GM23338 (cell line): Measurements from ENCODE around the gene UBE3C. TPM values are rescaled to one million over a fixed set of nuclear protein-coding genes. Genes with fewer than 3 reads are reported as not detected.

Source experiments
- ATAC-seq: fragments of 200-7000 bp; cut with Tn5 transposase; 3 replicates; pipeline ENCODE4 v1.9.1; 2020
- DNase-seq: peaks from one replicate; pipeline ENCODE4 v3.0.0-alpha.2; 2015; ENCODE audit warnings: low spot score
- H2AFZ ChIP-seq: fragments of 200-600 bp; sonication (generic); 2 replicates; pipeline ENCODE4 v1.8.0; 2016; ENCODE audit warnings: antibody characterized with exemption, mild to moderate bottlenecking, moderate library complexity
- H3F3A ChIP-seq: fragments of 200-600 bp; sonication (generic); replicated peaks from 2 replicates; pipeline ENCODE4 v1.8.0; 2017; ENCODE audit warnings: antibody characterized with exemption, mixed run types, low read depth
- H3K27ac ChIP-seq: fragments of 200-600 bp; sonication (generic); 2 replicates; pipeline ENCODE4 v1.6.1; 2016; ENCODE audit warnings: low read depth
- H3K27me3 ChIP-seq: fragments of 200-600 bp; sonication (generic); 2 replicates; pipeline ENCODE4 v1.8.0; 2016; ENCODE audit warnings: mild to moderate bottlenecking, mixed run types, moderate library complexity; ENCODE audit not compliant: insufficient read depth
- H3K36me3 ChIP-seq: fragments of 200-600 bp; sonication (generic); 2 replicates; pipeline ENCODE4 v1.8.0; 2016; ENCODE audit warnings: mild to moderate bottlenecking; ENCODE audit not compliant: insufficient read depth
- H3K4me1 ChIP-seq: fragments of 200-600 bp; sonication (generic); 2 replicates; pipeline ENCODE4 v1.8.0; 2016; ENCODE audit warnings: mild to moderate bottlenecking, moderate library complexity; ENCODE audit not compliant: insufficient read depth
- H3K4me2 ChIP-seq: fragments of 200-600 bp; sonication (generic); 2 replicates; pipeline ENCODE4 v1.7.1; 2017; ENCODE audit warnings: mixed run types
- H3K4me3 ChIP-seq: fragments of 200-600 bp; sonication (generic); 2 replicates; pipeline ENCODE4 v1.6.1; 2016; ENCODE audit warnings: mixed run types
- H3K79me2 ChIP-seq: fragments of 200-600 bp; sonication (generic); replicated peaks from 2 replicates; pipeline ENCODE4 v1.8.0; 2017; ENCODE audit warnings: mild to moderate bottlenecking; ENCODE audit not compliant: insufficient read depth
- H3K9me2 ChIP-seq: fragments of 200-600 bp; sonication (generic); 2 replicates; pipeline ENCODE4 v1.8.0; 2017; ENCODE audit not compliant: insufficient read depth
- H4K20me1 ChIP-seq: fragments of 200-600 bp; sonication (generic); replicated peaks from 2 replicates; pipeline ENCODE4 v1.8.0; 2017; ENCODE audit warnings: mild to moderate bottlenecking; ENCODE audit not compliant: insufficient read depth
- H3K27ac Mint-ChIP-seq: 2 replicates; pipeline ENCODE4 v1.8.0; 2020; ENCODE audit warnings: inconsistent platforms, mild to moderate bottlenecking, moderate library complexity, mixed read lengths
- H3K27me3 Mint-ChIP-seq: 3 replicates; pipeline ENCODE4 v1.8.0; 2022; ENCODE audit warnings: low read depth, mild to moderate bottlenecking, moderate library complexity, mixed read lengths, inconsistent platforms; ENCODE audit not compliant: insufficient read depth, poor library complexity
- H3K36me3 Mint-ChIP-seq: 3 replicates; pipeline ENCODE4 v1.8.0; 2021; ENCODE audit warnings: low read depth, mild to moderate bottlenecking, inconsistent platforms, moderate library complexity, mixed read lengths
- H3K4me1 Mint-ChIP-seq: 3 replicates; pipeline ENCODE4 v1.8.0; 2020; ENCODE audit warnings: mild to moderate bottlenecking, inconsistent platforms, mixed read lengths
- H3K4me3 Mint-ChIP-seq: 3 replicates; pipeline ENCODE4 v1.8.0; 2021; ENCODE audit warnings: moderate library complexity, mild to moderate bottlenecking, inconsistent platforms, mixed read lengths
- H3K9me3 Mint-ChIP-seq: 3 replicates; pipeline ENCODE4 v1.8.0; 2020; ENCODE audit warnings: moderate library complexity, mild to moderate bottlenecking, inconsistent platforms, mixed read lengths
- CREB1 ChIP-seq: fragments of 250-450 bp; sonication (Bioruptor Pico); IDR thresholded peaks from 2 replicates; pipeline ENCODE4 v1.5.0; 2020; ENCODE audit warnings: low read depth, mild to moderate bottlenecking, moderate library complexity
- CTCF ChIP-seq, 2 experiments: fragments of 200-600 bp in 1 of 2; sonication (generic) in 1 of 2; conservative IDR thresholded peaks; 2 replicates each; pipeline versions ENCODE4 v1.5.1 to v1.6.1; 2016 to 2017; ENCODE audit warnings: antibody characterized with exemption in 2 of 2, low read depth in 2 of 2, mild to moderate bottlenecking in 2 of 2, moderate library complexity in 1 of 2
- ETS1 ChIP-seq: IDR thresholded peaks from 2 replicates; pipeline ENCODE4 v1.6.1; 2016; ENCODE audit warnings: antibody characterized with exemption
- EZH2 ChIP-seq: fragments of 200-600 bp; sonication (generic); IDR thresholded peaks from one replicate; pipeline ENCODE4 v1.8.0; 2017; ENCODE audit warnings: antibody characterized with exemption, mild to moderate bottlenecking, low read depth; ENCODE audit not compliant: unreplicated experiment
- EZH2phosphoT487 ChIP-seq: fragments of 200-600 bp; sonication (generic); IDR thresholded peaks from one replicate; pipeline ENCODE4 v1.8.1; 2018; ENCODE audit warnings: antibody characterized with exemption; ENCODE audit not compliant: unreplicated experiment
- JUNB ChIP-seq: IDR thresholded peaks from one replicate; pipeline ENCODE4 v1.6.1; 2016; ENCODE audit warnings: antibody characterized with exemption; ENCODE audit not compliant: unreplicated experiment
- NANOG ChIP-seq: IDR thresholded peaks from 2 replicates; pipeline ENCODE4 v1.6.1; 2016; ENCODE audit warnings: antibody characterized with exemption, borderline replicate concordance
- POLR2AphosphoS5 ChIP-seq: IDR thresholded peaks from 2 replicates; pipeline ENCODE4 v1.6.1; 2016; ENCODE audit warnings: antibody characterized with exemption, low read depth
- REST ChIP-seq: IDR thresholded peaks from one replicate; pipeline ENCODE4 v1.6.1; 2018; ENCODE audit warnings: antibody characterized with exemption; ENCODE audit not compliant: unreplicated experiment
- STAT1 ChIP-seq: IDR thresholded peaks from one replicate; pipeline ENCODE4 v1.6.1; 2016; ENCODE audit warnings: antibody characterized with exemption; ENCODE audit not compliant: unreplicated experiment
- ZNF114 ChIP-seq: fragments of 250-450 bp; sonication (Bioruptor Pico); IDR thresholded peaks from 2 replicates; pipeline ENCODE4 v1.5.0; 2020; ENCODE audit warnings: mild to moderate bottlenecking, moderate library complexity
- ZNF331 ChIP-seq: fragments of 250-450 bp; sonication (Bioruptor Pico); IDR thresholded peaks from 2 replicates; pipeline ENCODE4 v1.5.0; 2020; ENCODE audit warnings: low read depth, mild to moderate bottlenecking, moderate library complexity
- polyA plus RNA-seq: library from polyadenylated mRNA; unstranded; fragments of >200 nt; fragmentation: Nextera tagmentation; extraction: Ambion mirVana; gene quantifications from 2 replicates; pipeline ENCODE4 v1.2.1, GENCODE V29; 2016
- total RNA-seq: library from RNA; depleted of rRNA; stranded (reverse); fragments of >200 nt; shearing (Covaris generic); gene quantifications from 2 replicates; pipeline ENCODE4 v1.2.3, GENCODE V29; 2014

UBE3C gene
- total and polyA plus RNA-seq, 2 experiments from 2014 or later, result 16.8 to 76.9 TPM

GRCh38 chr7:157089100-157089610 lies 49.6 kb upstream of the UBE3C start (continued):
- TF ChIP-seq CTCF (conservative IDR thresholded peaks at IDR 0.05; ENCODE audit: low read depth in 2 of 2), result no peak
- no peak for TF ChIP-seq REST
- TF ChIP-seq CREB1 (CRISPR knock-in tag), result no peak
- no peak for TF ChIP-seq EZH2
- TF ChIP-seq POLR2AphosphoS5, result no peak

- Histone ChIP-seq H3K4me1 (no peaks in the 10 kb centered on the region), H3K36me3 (no peaks in the 10 kb centered on the region), H2AFZ (no peak overlapping the region), H3K79me2 (no peaks in the 10 kb centered on the region), H3K27ac (no peak overlapping the region), H3F3A (no peaks in the 10 kb centered on the region), H4K20me1 (no peaks in the 10 kb centered on the region), H3K27me3 (no peaks in the 10 kb centered on the region), H3K4me2 (no peak overlapping the region), H3K9me2 (no peaks in the 10 kb centered on the region), H3K4me3 (no peak overlapping the region)
- ATAC-seq (no peak), DNase-seq (no peak)
- peaks cover 5% of the 10 kb centered on the region for H3K27me3 Mint-ChIP-seq
- peaks cover 8% of the 10 kb centered on the region; the same call in 2 of the 3 replicates for H3K36me3 Mint-ChIP-seq
- no peaks in the 10 kb centered on the region for H3K4me1 Mint-ChIP-seq
- H3K9me3 Mint-ChIP-seq, result peaks cover 26% of the 10 kb centered on the region
- H3K27ac Mint-ChIP-seq, result no peak overlapping the region
- no peak overlapping the region for H3K4me3 Mint-ChIP-seq
- TF ChIP-seq REST (no peak), EZH2 (no peak), ZNF114 (CRISPR knock-in tag) (no peak), CTCF (conservative IDR thresholded peaks at IDR 0.05; ENCODE audit: low read depth in 2 of 2) (no peak), NANOG (no peak), EZH2phosphoT487 (no peak), POLR2AphosphoS5 (no peak), ZNF331 (CRISPR knock-in tag) (no peak), CREB1 (CRISPR knock-in tag) (no peak), STAT1 (no peak), JUNB (no peak), ETS1 (no peak)
Measured at GRCh38 chr7:157090485-157091165, 48.1 kb upstream of the UBE3C start.
